NOMO-1 treated with dmso at 0.1 percent for 144 hours (cell line): Measurements from ENCODE around the gene ADGRB3.
"Not testable (repeated sequence)": the region's sequence is repeated elsewhere in the genome, so short reads cannot be mapped to it uniquely, and the experiment has no call there.

Experiments
- DNase-seq: peaks from one replicate; lab custom pipeline; 2025; ENCODE audit not compliant: unreplicated experiment; lab: John Stamatoyannopoulos, UW

Gene ADGRB3

GRCh38 chr6:68778356-68779020, 143.4 kb downstream of the ADGRB3 start:
- DNase-seq = no peak

DNA sequence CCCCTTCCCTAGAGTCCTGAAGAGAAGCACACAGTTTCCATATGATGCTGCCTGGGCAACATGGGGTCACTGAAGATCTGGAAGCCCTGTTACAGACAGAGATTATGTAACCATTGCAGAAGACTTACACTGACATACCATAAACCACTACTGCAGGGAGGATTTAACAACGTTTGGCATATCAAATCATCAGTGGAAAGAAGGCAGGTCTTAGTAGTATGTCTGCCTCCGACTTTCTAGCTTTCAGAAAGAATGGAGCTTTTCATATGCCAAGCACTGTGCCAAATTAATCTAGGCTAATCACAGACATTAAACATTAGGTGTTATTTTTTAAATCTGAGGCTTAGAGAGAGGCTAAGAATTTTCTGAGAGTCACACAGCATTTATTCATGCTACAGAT, 144.3 kb downstream of the ADGRB3 start:
- no peak for DNase-seq

GRCh38 chr6:68790128-68790527, 155.0 kb downstream of the ADGRB3 start:
- not testable (repeated sequence) for DNase-seq

- DNase-seq = not testable (repeated sequence)
These were observed 179.9 kb downstream of the ADGRB3 start for GRCh38 chr6:68814976-68815375.

- no peak for DNase-seq
These were observed 191.4 kb downstream of the ADGRB3 start for GRCh38 chr6:68826501-68826900.

- DNase-seq = no peak
These were observed 199.5 kb downstream of the ADGRB3 start for GRCh38 chr6:68834551-68834950.

GRCh38 chr6:68838571-68838970, 203.5 kb downstream of the ADGRB3 start:
- DNase-seq = no peak

DNA sequence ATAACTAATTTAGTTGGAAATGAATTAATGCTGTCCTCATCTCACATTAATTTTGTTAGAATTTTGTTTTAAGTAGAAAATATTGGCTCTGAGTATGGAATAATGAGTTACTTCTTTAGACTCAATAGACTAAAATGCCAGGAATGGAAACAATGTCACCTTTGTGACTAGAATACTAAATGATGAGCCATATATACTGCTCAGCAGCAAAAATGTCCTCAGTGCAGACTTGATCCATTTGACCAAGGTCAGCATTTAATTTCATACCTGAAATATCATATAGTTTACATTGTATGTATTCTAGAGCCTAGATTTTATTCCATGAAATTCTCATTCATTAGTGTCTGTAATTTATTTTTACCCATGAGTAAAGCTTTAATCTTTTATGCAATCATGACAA, 217.7 kb downstream of the ADGRB3 start:
- no peak for DNase-seq

GRCh38 chr6:68859233-68859632, 224.2 kb downstream of the ADGRB3 start:
- DNase-seq = no peak

- DNase-seq = no peak
These were observed 233.6 kb downstream of the ADGRB3 start for GRCh38 chr6:68868646-68869045.

- DNase-seq = no peak
These were observed 238.2 kb downstream of the ADGRB3 start for GRCh38 chr6:68873236-68873635.

GRCh38 chr6:68874747-68875146, 239.7 kb downstream of the ADGRB3 start:
- DNase-seq = no peak

GRCh38 chr6:68875403-68875802, 240.3 kb downstream of the ADGRB3 start:
- DNase-seq = no peak

GRCh38 chr6:68876792-68877493, 241.9 kb downstream of the ADGRB3 start:
- no peak for DNase-seq

DNA sequence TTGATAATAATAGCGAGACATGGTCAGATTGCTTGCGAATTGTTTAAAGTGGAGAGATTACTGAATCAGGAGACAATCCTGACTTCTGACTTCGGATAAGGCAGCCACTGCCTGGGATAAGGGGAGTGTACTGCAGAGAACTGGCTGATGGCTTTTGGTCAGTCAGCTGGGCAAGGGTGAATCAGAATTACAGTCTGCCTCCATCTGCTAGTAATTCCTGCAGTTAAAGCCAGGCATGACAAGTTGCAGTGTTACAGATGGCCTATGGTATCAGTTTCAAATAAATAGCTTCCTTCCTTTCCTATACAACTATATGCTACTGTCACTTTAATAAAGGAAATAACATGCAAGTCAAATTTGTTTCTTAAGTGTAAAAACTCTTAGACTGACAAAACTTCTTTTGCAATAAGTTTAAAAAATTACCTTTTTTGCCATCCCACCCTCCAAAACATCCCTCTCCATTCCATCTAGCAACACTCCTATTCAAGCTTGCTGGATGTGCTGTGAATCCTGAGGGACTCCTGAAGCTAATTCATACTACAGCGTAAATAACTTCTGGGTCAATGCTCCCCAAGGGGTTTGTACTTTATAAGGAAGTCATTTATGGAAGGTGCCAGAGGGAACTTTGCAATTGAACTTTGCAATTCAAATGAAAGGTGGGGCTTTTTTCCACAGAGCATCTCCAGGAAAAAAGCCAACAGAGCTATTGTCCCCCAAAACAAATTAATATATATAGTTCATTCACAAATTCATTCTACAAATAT, 245.2 kb downstream of the ADGRB3 start:
- no peak for DNase-seq

DNA sequence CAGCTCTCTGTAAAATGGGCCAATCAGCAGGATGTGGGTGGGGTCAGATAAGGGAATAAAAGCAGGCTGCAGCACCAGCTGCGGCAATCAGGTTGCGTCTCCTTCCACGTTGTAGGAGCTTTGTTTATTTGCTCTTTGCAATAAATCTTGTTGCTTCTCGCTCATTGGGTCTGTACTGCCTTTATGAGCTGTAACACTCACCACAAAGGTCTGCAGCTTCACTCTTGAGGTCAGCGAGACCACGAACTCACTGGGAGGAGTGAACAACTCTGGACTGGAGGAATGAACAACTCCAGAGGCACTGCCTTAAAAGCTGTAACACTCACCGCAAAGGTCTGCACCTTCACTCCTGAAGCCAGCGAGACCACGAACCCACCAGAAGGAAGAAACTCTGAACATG, 248.2 kb downstream of the ADGRB3 start:
- DNase-seq = not testable (repeated sequence)

DNA sequence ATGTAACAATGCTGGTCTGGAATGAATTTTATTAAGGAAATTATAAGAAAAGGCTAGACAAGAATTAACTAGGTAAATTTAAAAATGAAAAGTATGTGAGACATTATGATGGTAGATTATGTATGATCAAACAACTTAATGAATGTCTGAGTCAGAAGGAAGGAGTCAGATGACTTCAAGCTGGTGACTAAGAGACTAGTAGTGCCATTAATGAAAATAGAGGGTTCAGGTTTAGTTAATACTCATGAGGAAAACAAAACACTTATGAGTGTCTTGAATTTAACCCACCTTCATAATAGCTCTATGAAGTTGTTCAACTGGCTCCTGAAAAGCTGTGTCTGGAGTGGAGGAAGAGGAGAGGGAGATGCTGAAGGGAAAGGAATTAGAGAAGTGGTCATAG, 256.3 kb downstream of the ADGRB3 start:
- no peak for DNase-seq

DNA sequence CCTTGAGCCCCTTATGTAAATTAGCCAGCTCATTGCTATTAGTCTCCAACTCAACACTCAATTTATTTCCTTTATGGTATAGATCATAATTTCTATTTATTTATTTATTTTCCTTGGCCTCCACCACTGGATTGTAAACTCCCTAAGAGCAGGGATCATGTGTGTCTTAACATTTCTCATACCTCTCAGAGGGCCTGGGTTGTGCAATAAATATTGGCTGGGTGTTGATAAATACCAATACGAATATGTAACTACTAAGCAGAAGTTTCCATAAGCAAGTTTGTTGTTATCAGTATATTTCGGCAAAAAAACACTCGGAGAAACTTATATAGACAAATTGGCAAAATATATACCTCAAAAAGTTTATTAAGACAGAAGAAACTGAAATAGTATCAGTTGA, 257.4 kb downstream of the ADGRB3 start:
- no peak for DNase-seq

GRCh38 chr6:68895929-68896328, 260.8 kb downstream of the ADGRB3 start:
- DNase-seq = no peak

DNA sequence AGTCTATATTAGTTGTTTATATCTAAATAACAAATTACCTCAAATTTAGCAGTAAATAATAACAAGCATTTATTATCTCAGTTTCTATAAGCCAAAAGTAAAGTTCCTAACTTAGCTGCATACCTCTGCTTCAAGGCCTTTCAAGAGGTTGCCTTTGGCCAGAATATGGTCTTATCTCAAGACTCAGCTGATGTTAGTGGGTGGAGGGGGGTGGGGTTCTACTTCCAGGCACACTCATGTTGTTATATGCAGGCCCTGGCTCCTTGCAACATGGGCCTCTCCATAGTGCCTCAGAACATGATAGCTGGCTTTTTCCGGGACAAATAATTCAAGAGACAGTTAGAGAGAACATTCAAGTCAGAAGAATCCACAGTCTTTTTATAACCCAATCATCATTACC, 266.0 kb downstream of the ADGRB3 start:
- no peak for DNase-seq

DNA sequence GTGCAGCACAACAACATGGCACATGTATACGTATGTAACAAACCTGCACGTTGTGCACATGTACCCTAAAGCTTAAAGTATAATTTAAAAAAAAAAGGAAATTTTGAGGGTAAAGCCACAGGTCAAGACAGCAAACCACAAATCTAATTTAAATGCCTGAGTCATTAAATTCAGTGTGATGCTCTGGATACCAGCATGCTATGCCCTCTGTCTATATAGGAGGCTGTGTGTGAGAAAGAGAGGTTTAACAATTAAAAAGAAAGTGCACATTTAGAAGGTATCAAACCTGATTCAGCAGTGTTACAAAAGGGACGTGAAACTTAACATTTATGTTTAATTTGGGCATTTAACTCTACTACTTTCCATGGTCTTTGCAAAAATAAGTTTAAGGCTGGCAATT, 276.3 kb downstream of the ADGRB3 start:
- no peak for DNase-seq

GRCh38 chr6:68911811-68912210, 276.7 kb downstream of the ADGRB3 start:
- DNase-seq = no peak
